ENCODE measurements around the gene MYO1F. TPM values are rescaled to one million over a fixed set of nuclear protein-coding genes. Genes with fewer than 3 reads are reported as not detected.
"Not testable (repeated sequence)": the region's sequence is repeated elsewhere in the genome, so short reads cannot be mapped to it uniquely, and the experiment has no call there.

The MYO1F gene
- total RNA-seq = 10 to 100 TPM; 64.4 to 65.0 TPM
- 10 to 100 TPM in 1 of 3 donors, 1 to 10 TPM in 2; 4.4 to 30.1 (median 5.6) TPM for polyA plus RNA-seq
- 0.67 to 25.8 (median 15.5) reads per million in 6 experiments for total RNA-seq

DNA sequence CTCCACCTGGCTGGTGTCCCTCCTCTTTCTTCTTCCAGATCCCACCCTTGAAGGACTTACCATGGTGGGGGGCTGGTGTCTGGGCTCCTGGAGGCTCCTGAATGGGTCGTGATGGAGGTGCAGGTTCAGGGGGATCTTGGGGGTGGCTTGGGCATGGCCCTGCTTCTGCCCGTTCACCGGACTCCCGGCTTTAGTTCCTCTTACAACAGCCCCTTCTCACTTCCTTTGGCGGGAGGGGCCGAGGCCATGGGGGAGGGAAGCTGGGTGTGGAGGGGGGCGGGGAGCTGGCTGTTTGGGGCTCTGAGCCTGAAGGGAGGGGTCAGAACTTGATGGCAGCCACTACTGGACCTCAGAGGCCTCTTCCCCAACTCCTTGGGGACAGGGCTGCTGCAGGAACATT is at the start of gene MYO1F:
Gene MYO1F (minus strand): TSS at position 196 of the 400 bp plus-strand sequence. CDS start 133 bp downstream, at position 63.
- DNase-seq (no peak), ATAC-seq (no peak)
- H3K36me3 Mint-ChIP-seq = no peaks in the 10 kb centered on the region
- POLR2A ChIA-PET = interaction anchor here (0.6 to 19.3 kb wide), 9 partner anchors 9 to 164 kb away, joined by 3 to 802 read pairs (median 6); partner anchors contain the start of genes MARCHF2, PRAM1 and ZNF414
- H3K27me3 Mint-ChIP-seq = no peaks in the 10 kb centered on the region
- peak within 1 kb of the TSS; percentile 39 to 97 (median 88) for H3K27ac Mint-ChIP-seq
- no peaks in the 10 kb centered on the region for H3K9me3 Mint-ChIP-seq
- H3K4me3 Mint-ChIP-seq = peak within 1 kb of the TSS; percentile 81 to 98 (median 92)
- peaks cover 36 to 79% (median 74%) of the 10 kb centered on the region in 4 donors for H3K4me1 Mint-ChIP-seq

DNA sequence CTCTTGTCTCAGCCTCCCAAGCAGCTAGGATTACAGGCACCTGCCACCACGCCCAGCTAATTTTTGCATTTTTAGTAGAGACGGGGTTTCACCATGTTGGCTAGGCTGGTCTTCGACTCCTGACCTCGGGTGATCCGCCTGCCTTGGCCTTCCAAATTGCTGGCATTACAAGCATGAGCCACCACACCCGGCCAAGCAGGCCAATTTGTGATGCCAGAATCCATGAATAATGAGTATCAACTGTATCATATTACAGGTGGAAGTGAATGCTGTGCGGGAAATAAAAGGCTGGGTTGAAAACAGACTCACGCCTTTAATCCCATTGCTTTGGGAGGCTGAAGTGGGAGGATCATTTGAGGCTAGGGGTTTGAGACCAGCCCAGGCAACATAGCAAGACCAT is 49.6 kb upstream of the MYO1F start:
- no peak overlapping the region for H3K27ac Mint-ChIP-seq
- H3K4me1 Mint-ChIP-seq = peaks cover 0 to 6% (median 0%) of the 10 kb centered on the region in 4 donors
- no peak overlapping the region for H3K4me3 Mint-ChIP-seq
- H3K27me3 Mint-ChIP-seq = peaks cover 0 to 1% (median 0%) of the 10 kb centered on the region in 5 donors
- POLR2A ChIA-PET = no interaction called here
- DNase-seq (no peak), ATAC-seq (no peak)
- no peaks in the 10 kb centered on the region for H3K9me3 Mint-ChIP-seq
- no peaks in the 10 kb centered on the region for H3K36me3 Mint-ChIP-seq

DNA sequence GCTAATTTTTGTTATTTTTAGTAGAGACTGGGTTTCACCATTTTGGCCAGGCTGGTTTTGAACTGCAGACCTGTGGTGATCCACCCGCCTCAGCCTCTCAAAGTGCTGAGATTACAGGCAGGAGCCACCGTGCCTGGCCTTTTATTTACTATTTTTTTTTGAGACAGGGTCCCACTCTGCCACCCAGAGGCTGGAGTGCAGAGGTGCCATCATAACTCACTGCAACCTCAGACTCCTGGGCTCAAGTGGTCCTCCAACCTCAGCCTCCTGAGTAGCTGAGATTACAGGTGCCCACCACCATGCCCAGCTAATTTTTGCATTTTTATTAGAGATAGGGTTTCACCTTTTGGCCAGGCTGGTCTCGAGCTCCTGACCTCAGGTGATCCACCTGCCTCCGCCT is 45.6 kb upstream of the MYO1F start:
- H3K9me3 Mint-ChIP-seq, H3K27me3 Mint-ChIP-seq, ATAC-seq, H3K36me3 Mint-ChIP-seq, H3K27ac Mint-ChIP-seq, H3K4me3 Mint-ChIP-seq, H3K4me1 Mint-ChIP-seq, DNase-seq, POLR2A ChIA-PET: not testable (repeated sequence)

DNA sequence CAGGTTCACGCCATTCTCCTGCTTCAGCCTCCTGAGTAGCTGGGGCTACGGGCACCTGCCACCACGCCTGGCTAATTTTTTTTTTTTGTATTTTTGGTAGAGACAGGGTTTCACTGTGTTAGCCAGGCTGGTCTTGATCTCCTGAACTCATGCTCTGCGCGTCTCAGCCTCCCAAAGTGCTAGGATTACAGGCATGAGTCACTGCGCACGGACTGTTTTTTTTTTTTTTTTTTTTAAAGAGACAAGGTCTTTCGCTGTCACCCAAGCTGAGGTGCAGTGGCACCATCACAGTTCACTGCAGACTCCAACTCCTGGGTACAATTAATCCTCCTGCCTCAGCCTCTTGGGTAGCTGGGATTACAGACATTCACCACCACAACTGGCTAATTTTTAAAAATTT is 41.5 kb upstream of the MYO1F start:
- no peak overlapping the region for H3K27ac Mint-ChIP-seq
- peaks cover 0 to 4% (median 1%) of the 10 kb centered on the region in 5 donors for H3K27me3 Mint-ChIP-seq
- ATAC-seq (no peak), DNase-seq (no peak)
- H3K9me3 Mint-ChIP-seq = no peaks in the 10 kb centered on the region
- H3K4me3 Mint-ChIP-seq = no peak overlapping the region
- H3K4me1 Mint-ChIP-seq = peaks cover 6 to 14% (median 13%) of the 10 kb centered on the region in 4 donors
- no peaks in the 10 kb centered on the region for H3K36me3 Mint-ChIP-seq
- POLR2A ChIA-PET = interaction anchor here (0.6 kb wide), 1 partner anchor 1345 kb away, joined by 3 read pairs; no protein-coding TSS in a partner anchor

DNA sequence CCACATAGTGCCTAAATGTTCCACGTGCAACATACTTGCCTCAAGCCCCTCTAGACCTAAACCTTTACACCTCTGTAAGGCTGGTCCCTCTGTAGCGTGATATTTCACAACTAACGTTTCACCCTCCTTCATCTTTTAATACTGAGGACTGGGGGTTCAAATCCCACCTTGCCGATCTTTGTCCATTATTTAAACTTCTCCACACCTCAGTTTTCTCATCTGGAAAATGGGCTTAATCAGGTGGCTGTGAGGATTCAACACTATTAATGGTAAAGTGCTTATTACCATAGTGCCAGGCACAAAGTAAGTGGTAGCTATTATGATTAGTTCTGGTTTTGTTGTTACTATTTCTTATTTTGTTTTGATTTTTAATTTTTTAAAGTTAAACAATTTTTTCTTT is 40.7 kb upstream of the MYO1F start:
- Mint-ChIP-seq H3K9me3 (no peaks in the 10 kb centered on the region), H3K4me1 (peaks cover 9 to 18% (median 17%) of the 10 kb centered on the region in 4 donors), H3K36me3 (no peaks in the 10 kb centered on the region), H3K27me3 (peaks cover 0 to 4% (median 1%) of the 10 kb centered on the region in 5 donors), H3K27ac (peak overlapping the region in 1 of 10 donors; percentile 62), H3K4me3 (no peak overlapping the region)
- ATAC-seq (no peak), DNase-seq (no peak)
- POLR2A ChIA-PET = interaction anchor here (0.6 kb wide), 1 partner anchor 31 kb away, joined by 3 read pairs; no protein-coding TSS in a partner anchor

DNA sequence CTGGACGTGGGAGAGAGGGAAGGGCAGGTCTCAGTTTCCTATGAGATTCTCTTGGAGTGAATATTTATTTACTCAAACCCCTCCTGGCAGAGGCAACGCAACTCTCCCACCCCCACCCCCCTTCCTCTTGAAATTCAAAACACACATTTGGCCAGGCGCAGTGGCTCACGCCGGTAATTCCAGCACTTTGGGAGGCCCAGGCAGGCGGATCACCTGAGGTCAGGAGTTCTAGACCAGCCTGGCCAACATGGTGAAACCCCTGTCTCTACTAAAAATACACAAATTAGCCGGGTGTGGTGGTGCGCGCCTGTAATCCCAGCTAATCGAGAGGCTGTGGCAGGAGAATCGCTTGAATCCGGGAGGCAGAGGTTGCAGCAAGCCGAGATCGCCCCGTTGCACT is 40.1 kb upstream of the MYO1F start:
- H3K9me3 Mint-ChIP-seq, H3K36me3 Mint-ChIP-seq, ATAC-seq, DNase-seq, H3K27me3 Mint-ChIP-seq, H3K4me3 Mint-ChIP-seq: not testable (repeated sequence)
- Mint-ChIP-seq H3K4me1 (peaks cover 13 to 24% (median 22%) of the 10 kb centered on the region in 4 donors), H3K27ac (peak overlapping the region in 1 of 10 donors; percentile 37)
- POLR2A ChIA-PET = interaction anchor here (0.6 kb wide), 1 partner anchor 31 kb away, joined by 3 read pairs; no protein-coding TSS in a partner anchor

DNA sequence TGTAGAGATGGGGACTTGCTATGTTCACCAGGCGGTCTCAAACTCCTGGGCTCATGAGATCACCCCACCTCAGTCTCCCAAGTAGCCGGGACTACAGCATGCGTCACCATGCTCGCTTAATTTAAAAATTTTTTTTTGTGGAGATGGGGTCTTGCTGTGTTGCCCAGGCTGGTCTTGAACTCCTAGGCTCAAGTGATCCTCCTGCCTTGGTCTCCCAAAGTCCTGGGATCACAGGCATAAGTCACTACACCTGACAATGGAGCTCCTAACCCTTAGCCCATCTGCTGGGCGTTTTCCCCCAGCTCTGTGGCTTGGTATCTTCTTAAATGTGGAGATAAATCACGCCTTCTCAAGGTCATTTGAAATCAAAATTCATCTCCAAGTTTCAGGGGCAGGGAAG is 39.6 kb upstream of the MYO1F start:
- Mint-ChIP-seq H3K36me3 (no peaks in the 10 kb centered on the region), H3K4me3 (no peak overlapping the region), H3K9me3 (no peaks in the 10 kb centered on the region), H3K27me3 (peaks cover 0 to 4% (median 1%) of the 10 kb centered on the region in 5 donors), H3K4me1 (peaks cover 15 to 29% (median 26%) of the 10 kb centered on the region in 4 donors), H3K27ac (peak overlapping the region in 1 of 10 donors; percentile 37)
- DNase-seq (no peak), ATAC-seq (no peak)
- POLR2A ChIA-PET = interaction anchor here (0.7 to 0.9 kb wide), 2 partner anchors 78 to 135 kb away, joined by 5 to 7 read pairs; no protein-coding TSS in a partner anchor

DNA sequence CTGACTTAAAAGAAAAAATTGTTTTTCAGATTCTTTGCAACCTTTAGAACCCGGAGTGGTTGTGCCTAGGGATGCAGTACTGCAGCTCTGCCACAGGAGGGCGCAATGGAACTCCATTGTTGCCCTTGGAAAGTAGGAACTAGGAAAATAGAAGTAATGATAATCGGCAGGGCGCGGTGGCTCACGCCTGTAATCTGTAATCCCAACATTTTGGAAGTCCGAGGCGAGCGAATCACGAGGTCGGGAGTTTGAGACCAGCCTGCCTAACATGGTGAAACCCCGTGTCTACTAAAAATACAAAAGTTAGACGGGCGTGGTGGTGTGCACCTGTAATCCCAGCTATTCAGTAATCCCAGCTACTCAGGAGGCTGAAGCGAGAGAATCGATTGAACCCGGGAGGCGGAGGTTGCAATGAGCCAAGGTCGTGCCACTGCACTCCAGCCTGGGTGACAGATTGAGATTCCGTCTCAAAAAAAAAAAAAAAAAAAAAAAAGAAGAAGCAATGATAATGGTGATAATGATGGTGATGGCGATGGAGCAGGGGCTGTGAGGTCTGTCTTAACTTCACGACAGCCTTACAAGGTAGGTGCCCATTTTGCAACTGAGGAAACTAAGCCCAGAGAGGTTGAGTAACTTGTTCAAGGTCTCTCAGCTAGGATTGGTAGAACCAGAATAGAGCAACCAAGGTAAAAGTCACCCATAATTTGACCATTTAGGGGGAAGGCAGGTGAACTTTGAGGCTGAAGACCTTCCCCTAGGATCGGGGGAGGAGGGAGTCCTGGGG is 38.8 kb upstream of the MYO1F start:
- H3K27me3 Mint-ChIP-seq = peaks cover 0 to 4% (median 1%) of the 10 kb centered on the region in 5 donors
- H3K4me1 Mint-ChIP-seq = peaks cover 19 to 33% (median 30%) of the 10 kb centered on the region in 4 donors
- DNase-seq (peak; percentile 44 to 76 (median 65)), ATAC-seq (peak; percentile 13 to 36)
- H3K9me3 Mint-ChIP-seq = no peaks in the 10 kb centered on the region
- POLR2A ChIA-PET = interaction anchor here (0.7 to 2.8 kb wide), 8 partner anchors 23 to 200 kb away, joined by 3 to 8 read pairs (median 5); no protein-coding TSS in a partner anchor
- H3K36me3 Mint-ChIP-seq = no peaks in the 10 kb centered on the region
- H3K27ac Mint-ChIP-seq = peak overlapping the region in 9 of 10 donors; percentile 15 to 88 (median 81)
- peak overlapping the region in 4 of 10 donors; percentile 23 to 69 (median 31) for H3K4me3 Mint-ChIP-seq

DNA sequence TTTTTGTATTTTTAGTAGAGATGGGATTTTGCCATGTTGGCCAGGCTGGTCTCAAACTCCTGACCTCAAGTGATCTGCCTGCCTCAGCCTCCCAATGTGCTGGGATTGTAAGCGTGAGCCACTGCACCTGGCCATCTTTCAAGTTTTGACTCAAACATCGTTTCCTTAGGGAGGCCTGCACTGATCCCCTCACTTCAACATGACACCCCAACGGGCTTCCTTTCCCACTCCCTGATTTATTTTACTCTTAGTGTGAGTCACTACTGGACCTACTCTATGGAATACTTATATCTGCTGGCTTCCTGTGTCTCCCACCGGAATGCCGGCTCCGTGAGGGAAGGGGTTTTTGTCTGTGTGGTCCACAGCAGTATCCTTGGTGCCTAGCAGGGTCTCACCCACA is 37.8 kb upstream of the MYO1F start:
- H3K9me3 Mint-ChIP-seq = no peaks in the 10 kb centered on the region
- POLR2A ChIA-PET = interaction anchor here (1.1 to 2.8 kb wide), 3 partner anchors 16 to 102 kb away, joined by 3 to 8 read pairs (median 3); no protein-coding TSS in a partner anchor
- H3K4me3 Mint-ChIP-seq = peak overlapping the region in 1 of 10 donors; percentile 64
- no peak for DNase-seq
- H3K36me3 Mint-ChIP-seq = peaks cover 0 to 2% (median 0%) of the 10 kb centered on the region in 3 donors
- peak overlapping the region in 8 of 10 donors; percentile 2 to 88 (median 72) for H3K27ac Mint-ChIP-seq
- H3K27me3 Mint-ChIP-seq = no peaks in the 10 kb centered on the region
- no peak for ATAC-seq
- H3K4me1 Mint-ChIP-seq = peaks cover 20 to 37% (median 33%) of the 10 kb centered on the region in 4 donors

DNA sequence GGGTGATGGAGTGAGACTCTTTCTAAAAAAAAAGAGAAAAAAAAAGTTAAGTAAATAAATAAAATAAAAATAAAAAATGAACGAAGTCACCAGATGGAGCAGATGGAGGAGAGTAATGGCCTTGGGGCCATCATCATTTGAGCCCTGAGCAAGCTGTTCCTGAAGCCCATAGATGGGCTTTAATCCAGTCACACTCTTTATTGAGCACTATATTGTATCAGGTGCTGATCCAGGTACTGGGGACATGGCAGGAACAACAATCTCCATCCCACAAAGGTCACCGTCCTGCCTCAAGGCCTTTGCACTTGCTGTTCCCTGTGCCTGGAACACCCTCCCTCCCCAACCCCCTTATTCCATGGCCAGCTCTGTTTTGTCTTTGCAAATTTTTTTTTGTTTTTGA is 37.2 kb upstream of the MYO1F start:
- Mint-ChIP-seq H3K36me3 (peaks cover 0 to 6% (median 0%) of the 10 kb centered on the region in 3 donors), H3K27ac (peak overlapping the region in 3 of 10 donors; percentile 53 to 88 (median 56)), H3K4me1 (peaks cover 24 to 42% (median 39%) of the 10 kb centered on the region in 4 donors), H3K4me3 (peak overlapping the region in 2 of 10 donors; percentile 20 to 33), H3K9me3 (no peaks in the 10 kb centered on the region), H3K27me3 (no peaks in the 10 kb centered on the region)
- no peak for DNase-seq
- POLR2A ChIA-PET = interaction anchor here (0.9 to 2.8 kb wide), 4 partner anchors 16 to 109 kb away, joined by 3 to 8 read pairs (median 4); no protein-coding TSS in a partner anchor
- ATAC-seq = no peak

DNA sequence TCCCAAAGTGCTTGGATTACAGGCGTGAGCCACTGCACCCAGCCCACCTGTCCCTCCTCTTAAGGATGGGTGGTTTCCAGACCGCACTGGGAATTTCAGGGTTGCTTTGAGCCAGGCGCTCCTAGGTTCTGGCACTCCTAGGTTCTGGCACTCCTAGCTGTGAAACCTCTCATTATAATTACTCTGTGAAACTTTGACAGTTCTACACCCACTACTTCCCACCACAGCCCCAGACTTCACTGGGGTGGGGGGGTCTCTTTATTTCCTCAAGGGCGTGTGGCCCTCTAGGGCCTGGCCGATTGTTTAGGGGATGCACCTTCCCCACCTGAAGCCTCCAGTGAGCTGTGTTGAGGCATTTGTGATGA is 35.5 kb upstream of the MYO1F start:
- H3K9me3 Mint-ChIP-seq = no peaks in the 10 kb centered on the region
- POLR2A ChIA-PET = interaction anchor here (0.6 to 2.0 kb wide), 10 partner anchors 18 to 455 kb away, joined by 3 to 10 read pairs (median 6); partner anchors contain the start of genes HNRNPM and ZNF414
- peaks cover 35 to 57% (median 53%) of the 10 kb centered on the region in 4 donors for H3K4me1 Mint-ChIP-seq
- peak overlapping the region; percentile 70 to 96 (median 90) for H3K27ac Mint-ChIP-seq
- ATAC-seq = peak; percentile 46 to 59
- peak in 8 of 10 donors; percentile 28 to 74 (median 40) for DNase-seq
- H3K4me3 Mint-ChIP-seq = peak overlapping the region; percentile 18 to 92 (median 73)
- H3K36me3 Mint-ChIP-seq = peaks cover 0 to 7% (median 6%) of the 10 kb centered on the region in 3 donors
- H3K27me3 Mint-ChIP-seq = peaks cover 0 to 2% (median 0%) of the 10 kb centered on the region in 5 donors
